K562 (cell line): ENCODE data around the gene CRADD. TPM values are rescaled to one million over a fixed set of nuclear protein-coding genes. Genes with fewer than 3 reads are reported as not detected.

Experiments
- ATAC-seq: fragments of 200-7000 bp; cut with Tn5 transposase; 3 replicates; pipeline ENCODE4 v1.9.1; 2020; ENCODE audit warnings: moderate library complexity
- BruUV-seq: library from RNA; stranded (reverse); fragments of 400-500 nt; replicated peaks from 2 replicates; lab custom pipeline; 2021; lab: Mats Ljungman, UMichigan
- CTCF ChIA-PET: fragments of 300-600 bp; formaldehyde crosslinking; extraction: SDS; loops from one replicate; lab custom pipeline; 2021; ENCODE audit warnings: low intra/inter-chr PET ratio; lab: Yijun Ruan, JAX
- POLR2A ChIA-PET: fragments of 300-600, 350-650 bp; sonication (Branson Sonifier 250); formaldehyde crosslinking; extraction: SDS; loops from one replicate; lab custom pipeline; 2021; ENCODE audit warnings: antibody characterized with exemption, inconsistent platforms; lab: Yijun Ruan, JAX
- DNase-seq, 4 experiments: peaks; one replicate each; pipeline versions ENCODE4 v3.0.0 to v3.0.0-alpha.2; 2011 to 2018; ENCODE audit warnings: low spot score in 3 of 4, mixed read lengths in 3 of 4; ENCODE audit errors: extremely low read depth in 1 of 4
- FAIRE-seq: peaks from 2 replicates; lab custom pipeline; 2011; peaks lifted over from hg19 to GRCh38; lab: Jason Lieb, UNC
- H2AFZ ChIP-seq: 2 replicates; pipeline ENCODE4 v1.6.0; 2011; ENCODE audit warnings: low read depth, low read length, control low read depth, inconsistent platforms
- H3K27ac ChIP-seq: fragments of 200-600 bp; 3 replicates; pipeline ENCODE4 v1.8.0; 2011; ENCODE audit warnings: low read depth, mild to moderate bottlenecking, control low read depth, inconsistent platforms, low read length, moderate library complexity, mixed read lengths; ENCODE audit errors: extremely low read depth
- H3K27me3 ChIP-seq, 2 experiments: fragments of 300-600 bp in 1 of 2; 2 replicates in 1 of 2; 3 replicates in 1 of 2; pipeline versions ENCODE4 v1.6.0 to v1.8.0; 2011; ENCODE audit warnings: inconsistent platforms in 2 of 2, low read length in 2 of 2, mild to moderate bottlenecking in 1 of 2, mixed read lengths in 1 of 2, moderate library complexity in 1 of 2; ENCODE audit not compliant: control insufficient read depth in 2 of 2, insufficient read depth in 2 of 2
- H3K36me3 ChIP-seq: fragments of 300-600 bp; 3 replicates; pipeline ENCODE4 v1.8.0; 2011; ENCODE audit warnings: mild to moderate bottlenecking, low read length, inconsistent platforms; ENCODE audit not compliant: control insufficient read depth, insufficient read depth
- H3K4me1 ChIP-seq, 2 experiments: fragments of 200-600 bp in 1 of 2; replicated peaks in 1 of 2; 2 replicates in 1 of 2; 3 replicates in 1 of 2; pipeline versions ENCODE4 v1.5.1 to v1.8.0; 2011; ENCODE audit warnings: inconsistent platforms in 2 of 2, low read length in 2 of 2, mild to moderate bottlenecking in 1 of 2, mixed read lengths in 1 of 2, moderate library complexity in 1 of 2; ENCODE audit not compliant: control insufficient read depth in 2 of 2, insufficient read depth in 2 of 2
- H3K4me2 ChIP-seq: 2 replicates; pipeline ENCODE4 v1.6.1; 2011; ENCODE audit warnings: low read length, control low read depth, inconsistent platforms, mixed read lengths; ENCODE audit not compliant: insufficient read depth
- H3K4me3 ChIP-seq: fragments of 200-600 bp; sonication (generic), shearing (Covaris generic); 2 replicates; pipeline ENCODE4 v1.5.1; 2016; ENCODE audit warnings: control low read depth, inconsistent platforms
- H3K79me2 ChIP-seq: fragments of 200-600 bp; 3 replicates; pipeline ENCODE4 v1.8.0; 2011; ENCODE audit warnings: low read length, inconsistent platforms; ENCODE audit not compliant: control insufficient read depth, insufficient read depth
- H3K9ac ChIP-seq, 2 experiments: 2 replicates each; pipeline versions ENCODE4 v1.6.0 to v1.6.1; 2011; ENCODE audit warnings: low read depth in 2 of 2, low read length in 2 of 2, control low read depth in 1 of 2, inconsistent platforms in 1 of 2, mild to moderate bottlenecking in 1 of 2, mixed read lengths in 1 of 2; ENCODE audit not compliant: insufficient read depth in 1 of 2
- H3K9me1 ChIP-seq: one replicate; pipeline ENCODE4 v1.6.0; 2011; ENCODE audit warnings: inconsistent platforms, mild to moderate bottlenecking, low read length, moderate library complexity; ENCODE audit not compliant: control insufficient read depth, insufficient read depth
- H3K9me3 ChIP-seq: replicated peaks from 2 replicates; pipeline ENCODE4 v1.5.1; 2011; ENCODE audit warnings: low read depth, low read length, inconsistent platforms; ENCODE audit not compliant: control insufficient read depth, insufficient read depth
- H4K20me1 ChIP-seq: replicated peaks from 2 replicates; pipeline ENCODE4 v1.6.1; 2011; ENCODE audit warnings: low read length, inconsistent platforms, mixed read lengths; ENCODE audit not compliant: control insufficient read depth, insufficient read depth
- CC2D1A ChIP-seq: fragments of 450-650 bp; IDR thresholded peaks from 2 replicates; pipeline ENCODE4 v1.6.1; 2017; ENCODE audit warnings: mild to moderate bottlenecking
- EP300 ChIP-seq: IDR thresholded peaks from 2 replicates; pipeline ENCODE4 v1.6.1; 2012; ENCODE audit warnings: low read length, improper control_type of control experiment
- ETV6 ChIP-seq, 3 experiments: fragments of 150-350 bp in 1 of 3; sonication (generic) in 1 of 3; formaldehyde crosslinking in 1 of 3; IDR thresholded peaks; 2 replicates each; pipeline versions ENCODE4 v1.6.1 to v1.8.0; 2014 to 2022; ENCODE audit warnings: borderline replicate concordance in 2 of 3, low read depth in 2 of 3, antibody characterized with exemption in 1 of 3, low read length in 1 of 3, mild to moderate bottlenecking in 1 of 3, missing genetic modification reagents in 1 of 3
- GMEB1 ChIP-seq: fragments of 250-450 bp; sonication (Bioruptor Pico); IDR thresholded peaks from 2 replicates; pipeline ENCODE4 v1.4.0; 2020; ENCODE audit warnings: mild to moderate bottlenecking
- ILK ChIP-seq: fragments of 450-650 bp; IDR thresholded peaks from 2 replicates; pipeline ENCODE4 v1.6.1; 2016; ENCODE audit warnings: missing genetic modification characterization, low read depth, mild to moderate bottlenecking, missing compliant biosample characterization, moderate library complexity, borderline replicate concordance
- IRF9 ChIP-seq: fragments of 450-650 bp; IDR thresholded peaks from 2 replicates; pipeline ENCODE4 v1.6.1; 2016; ENCODE audit warnings: missing biosample characterization, missing genetic modification characterization
- RBM34 ChIP-seq: fragments of 200-400 bp; formaldehyde crosslinking; IDR thresholded peaks from 2 replicates; pipeline ENCODE4 v1.6.1; 2018; ENCODE audit warnings: low read length, borderline replicate concordance; ENCODE audit not compliant: insufficient read depth
- SOX6 ChIP-seq: fragments of 450-650 bp; IDR thresholded peaks from 2 replicates; pipeline ENCODE4 v1.6.1; 2014; ENCODE audit warnings: mild to moderate bottlenecking
- WHSC1 ChIP-seq: IDR thresholded peaks from one replicate; pipeline ENCODE4 v1.6.1; 2012; ENCODE audit warnings: low read length, control low read depth, inconsistent platforms
- ZNF124 ChIP-seq: sonication (generic); formaldehyde crosslinking; IDR thresholded peaks from 2 replicates; pipeline ENCODE4 v1.8.1; 2022; ENCODE audit warnings: missing genetic modification reagents
- ZNF239 ChIP-seq: fragments of 250-450 bp; sonication (Bioruptor Pico); IDR thresholded peaks from 2 replicates; pipeline ENCODE4 v1.4.0; 2020; ENCODE audit warnings: mild to moderate bottlenecking
- ZNF407 ChIP-seq: fragments of 450-650 bp; IDR thresholded peaks from 2 replicates; pipeline ENCODE4 v1.6.1; 2016; ENCODE audit warnings: low read depth
- WGBS: fragments of 100-300 bp; shearing (Covaris generic); methylation state at CpG from one replicate; pipeline ENCODE4 v1.1.6; 2016; ENCODE audit warnings: low coverage, mixed read lengths; ENCODE audit not compliant: insufficient coverage; ENCODE audit errors: missing lambda C conversion rate; 5-methylcytosine and 5-hydroxymethylcytosine counted together
- in situ Hi-C: fragments of 300-500 bp; cut with MboI; formaldehyde crosslinking; loops from 4 replicates; pipeline ENCODE4 v1.15.0; 2018; ENCODE audit warnings: inconsistent platforms, mixed read lengths
- intact Hi-C: fragments of 100-400 bp; cut with micrococcal nuclease; formaldehyde crosslinking; loops from 2 replicates; pipeline ENCODE4 v1.14.2; 2022
- polyA plus RNA-seq, 8 experiments: library from polyadenylated mRNA; depleted of rRNA in 4 of 8; stranded (reverse) in 5 of 8; unstranded in 3 of 8; fragments of >200 nt; fragmentation: Nextera tagmentation in 2 of 8; fragmentation: Illumina TruSeq in 1 of 8; extraction: Ambion mirVana in 2 of 8; extraction: Trizol in 1 of 8; gene quantifications; 2 replicates each; pipeline versions ENCODE4 v1.2.1 to v1.2.3, GENCODE V29; 2011 to 2014; ENCODE audit warnings: inconsistent platforms in 1 of 8, missing spikeins in 1 of 8
- total RNA-seq, 7 experiments: library from RNA; depleted of rRNA in 6 of 7; stranded (reverse); fragments of >200 nt in 6 of 7; fragmentation: Illumina TruSeq in 2 of 7; extraction: Trizol in 2 of 7; gene quantifications; 2 replicates each; pipeline versions ENCODE4 v1.2.1 to v1.2.3, GENCODE V29; 2011 to 2021; ENCODE audit warnings: low replicate concordance in 1 of 7

Gene CRADD
- total and polyA plus RNA-seq, 9 of the 15 experiments (the other 6 are each of a cell fraction or from before 2014, with no cell fraction given), result 20.5 to 41.1 (median 25.9) TPM

GRCh38 chr12:93938317-93938716 lies 261.1 kb downstream of the CRADD start:
- ChIA-PET POLR2A (interaction anchor here (0.6 kb wide), 1 partner anchor 185 kb away, joined by 5 read pairs; no protein-coding TSS in a partner anchor), CTCF (interaction anchor here (0.6 kb wide), 1 partner anchor 16 kb away, joined by 5 read pairs; no protein-coding TSS in a partner anchor)
- H3K36me3 ChIP-seq, result no peaks in the 10 kb centered on the region
- 0% methylated on average over 2 of the region's 3 CpGs for WGBS
- intact Hi-C loops (no loop called here), in situ Hi-C loops (no loop called here)
- no peaks in the 10 kb centered on the region for H3K9me1 ChIP-seq
- peak; percentile 74 for FAIRE-seq
- peaks cover 11% of the 10 kb centered on the region for H3K9me3 ChIP-seq
- DNase-seq, result peak in 1 of 4 experiments; percentile 71
- no peak overlapping the region for H3K9ac ChIP-seq
- H2AFZ ChIP-seq, result no peak overlapping the region
- H3K4me3 ChIP-seq, result no peak overlapping the region
- H3K4me2 ChIP-seq, result peak overlapping the region; percentile 44; the same call in 1 of the 2 replicates
- peaks cover 0 to 24% of the 10 kb centered on the region in 2 experiments; a peak in 3 of 5 replicates for H3K4me1 ChIP-seq
- H4K20me1 ChIP-seq, result no peaks in the 10 kb centered on the region
- H3K27me3 ChIP-seq, result no peaks in the 10 kb centered on the region
- ATAC-seq, result peak; percentile 79
- H3K27ac ChIP-seq, result 0 out of 3 replicates have a peak overlapping the region, but pooled peaks have one; percentile 19
- no TSS peak for BruUV-seq
- no peaks in the 10 kb centered on the region for H3K79me2 ChIP-seq
- TF ChIP-seq ETV6 (IDR thresholded peaks at IDR 0.05; ENCODE audit: borderline replicate concordance in 1 of 2, low read depth in 2 of 2, low read length in 1 of 2) (no peak), ETV6 (CRISPR knock-in tag; IDR thresholded peaks at IDR 0.05; ENCODE audit: borderline replicate concordance) (no peak), ILK (no peak), ZNF124 (no peak), EP300 (peak; percentile 86), IRF9 (no peak), ZNF407 (no peak), WHSC1 (no peak), SOX6 (peak; percentile 67), RBM34 (no peak), GMEB1 (CRISPR knock-in tag) (no peak), CC2D1A (no peak; the same call in 1 of the 2 replicates), ZNF239 (CRISPR knock-in tag) (no peak)
